ENCODE measurements around the gene EPHA3. TPM values are rescaled to one million over a fixed set of nuclear protein-coding genes. Genes with fewer than 3 reads are reported as not detected.

Gene EPHA3
- total and polyA plus RNA-seq, 2 of the 4 experiments (the other 2 are of a cell fraction) = 0.10 to 0.18 TPM

- Histone ChIP-seq H2BK20ac (ENCODE audit: low read depth, low read length) (no peak overlapping the region), H3K4me1 (ENCODE audit: control insufficient read depth, insufficient read depth, low read length) (no peaks in the 10 kb centered on the region), H3K14ac (replicated peaks; ENCODE audit: low read depth, low read length) (no peak overlapping the region), H4K5ac (ENCODE audit: low read depth, low read length) (no peak overlapping the region), H3K4ac (ENCODE audit: low read depth, low read length) (no peak overlapping the region), H4K20me1 (ENCODE audit: insufficient read depth, low read length) (no peaks in the 10 kb centered on the region), H2AK9ac (replicated peaks; ENCODE audit: low read depth, low read length, poor library complexity) (no peak overlapping the region), H4K8ac (ENCODE audit: low read depth in 2 of 2, low read length in 2 of 2) (no peak overlapping the region), H2AK5ac (ENCODE audit: low read depth, low read length) (no peak overlapping the region), H4K91ac (ENCODE audit: insufficient read depth, low read depth, low read length) (no peak overlapping the region), H3K27me3 (ENCODE audit: control insufficient read depth, insufficient read depth, low read length) (no peaks in the 10 kb centered on the region), H2AFZ (replicated peaks; ENCODE audit: low read length, poor library complexity) (no peak overlapping the region), H3K4me2 (ENCODE audit: low read depth, low read length) (no peak overlapping the region), H3K79me1 (ENCODE audit: low read depth in 1 of 2, low read length in 2 of 2) (no peaks in the 10 kb centered on the region), H3K56ac (ENCODE audit: extremely low read depth, insufficient read depth, low read length) (no peak overlapping the region), H3K18ac (ENCODE audit: low read depth, low read length) (no peak overlapping the region), H3K36me3 (ENCODE audit: control insufficient read depth, insufficient read depth, low read length) (no peaks in the 10 kb centered on the region), H3K9me1 (ENCODE audit: insufficient read depth, low read length) (no peaks in the 10 kb centered on the region), H2BK15ac (ENCODE audit: low read depth, low read length) (no peak overlapping the region), H3K27ac (ENCODE audit: insufficient read depth, low read length) (no peak overlapping the region), H2BK5ac (ENCODE audit: low read depth, low read length, poor library complexity, severe bottlenecking) (no peak overlapping the region), H3K23ac (ENCODE audit: low read depth, low read length) (no peak overlapping the region), H3K9ac (ENCODE audit: low read depth, low read length) (no peak overlapping the region), H3K9me3 (ENCODE audit: control insufficient read depth, insufficient read depth, low read length) (no peaks in the 10 kb centered on the region), H3K4me3 (ENCODE audit: insufficient read depth, low read depth, low read length) (no peak overlapping the region), H2BK120ac (ENCODE audit: low read depth, low read length) (no peak overlapping the region)
- TF ChIP-seq RCOR1 (IDR thresholded peaks at IDR 0.05; ENCODE audit: insufficient replicate concordance, low read length) (no peak), CEBPB (IDR thresholded peaks at IDR 0.05; ENCODE audit: low read depth, low read length) (no peak), MAZ (IDR thresholded peaks at IDR 0.05; ENCODE audit: borderline replicate concordance, low read depth, low read length) (no peak), USF2 (IDR thresholded peaks at IDR 0.05; ENCODE audit: low read depth, low read length) (no peak)
- ATAC-seq (ENCODE audit: low read depth) (no peak), DNase-seq (no peak)
- ChIA-PET POLR2A (ENCODE audit: unreplicated experiment) (no interaction called here), CTCF (interaction anchor here (0.6 kb wide), 1 partner anchor 116 kb away, joined by 3 read pairs; no protein-coding TSS in a partner anchor)
- dilution Hi-C loops (cut with HindIII; ENCODE audit: low sequenced_read_pairs, unreplicated experiment) = no loop called here
- no CpG with 5 or more reads among the region's 1 CpG for WGBS, 2 experiments (ENCODE audit: extremely low coverage in 2 of 2, insufficient read length in 1 of 2)
- in situ Hi-C loops (cut with MboI; ENCODE audit: low sequenced_read_pairs) = no loop called here
- no TSS peak for BruUV-seq (replicated peaks)
- intact Hi-C loops (cut with micrococcal nuclease) = no loop called here
These were observed 268.0 kb downstream of the EPHA3 start for GRCh38 chr3:89375451-89375850.
